ENCODE measurements around the gene ROPN1L. TPM values are rescaled to one million over a fixed set of nuclear protein-coding genes. Genes with fewer than 3 reads are reported as not detected.

The ROPN1L gene
- total and polyA plus RNA-seq, 2 of the 13 experiments (the other 11 are each of a cell fraction or from before 2014, with no cell fraction given) = not detected

DNA sequence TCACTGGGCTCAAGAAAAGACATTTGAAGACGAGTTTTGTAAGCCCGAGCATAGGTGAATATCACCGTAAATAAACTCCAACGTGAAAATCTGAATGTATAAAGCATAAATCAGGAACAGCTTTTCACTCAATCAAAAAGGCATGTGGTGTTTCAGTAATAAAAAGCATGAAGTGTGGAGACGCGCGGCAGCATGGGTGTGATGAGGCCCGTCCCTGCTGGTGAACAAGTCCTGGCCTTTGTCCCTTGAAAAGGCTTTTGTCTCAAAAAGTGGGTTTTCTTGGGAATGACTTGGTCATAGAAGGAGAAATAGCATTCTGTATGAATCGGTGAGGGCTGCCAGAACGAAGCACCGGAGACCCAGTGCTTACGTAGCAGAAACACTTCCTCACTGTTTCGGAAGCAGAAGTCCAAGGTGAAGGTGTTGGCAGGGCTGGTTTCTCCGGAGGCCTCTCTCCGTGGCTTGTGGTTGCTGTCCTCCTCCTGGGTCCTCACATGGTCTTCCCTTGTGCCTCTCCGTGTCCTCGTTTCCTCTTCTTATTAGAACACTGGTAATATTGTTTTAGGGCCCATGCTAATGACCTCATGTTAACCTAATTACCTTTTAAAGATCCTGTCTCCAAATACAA lies 24.9 kb downstream of the ROPN1L start:
- Histone ChIP-seq H3K9me3 (ENCODE audit: low read length) (no peaks in the 10 kb centered on the region), H3K4me1 (ENCODE audit: insufficient read depth, low read length) (peaks cover 10% of the 10 kb centered on the region), H2AFZ (ENCODE audit: low read length) (no peak overlapping the region), H3K79me2 (ENCODE audit: insufficient read depth, low read length) (no peaks in the 10 kb centered on the region), H4K20me1 (ENCODE audit: insufficient read depth, low read length) (no peaks in the 10 kb centered on the region), H3K4me2 (ENCODE audit: low read depth, low read length) (no peak overlapping the region), H3K27ac (ENCODE audit: extremely low read length, insufficient read depth, low read length) (no peak overlapping the region), H3K9ac (ENCODE audit: insufficient read depth, low read depth, low read length) (no peak overlapping the region), H3K4me3 (replicated peaks in 1 of 3; ENCODE audit: insufficient read depth in 1 of 3, low read depth in 2 of 3, low read length in 3 of 3) (no peak overlapping the region), H3K27me3 (ENCODE audit: control insufficient read depth in 1 of 2, insufficient read depth in 2 of 2, low read length in 2 of 2) (peaks cover 1 to 40% of the 10 kb centered on the region in 2 experiments; a peak in 2 of 5 replicates), H3K36me3 (replicated peaks in 1 of 2; ENCODE audit: control insufficient read depth in 1 of 2, insufficient read depth in 2 of 2, low read length in 2 of 2) (no peaks in the 10 kb centered on the region)
- FAIRE-seq = no peak
- BruUV-seq (replicated peaks) = no TSS peak
- WGBS (ENCODE audit: low lambda C conversion rate) = 64% methylated on average over 17 of the region's 17 CpGs
- intact Hi-C loops (cut with micrococcal nuclease; ENCODE audit: unreplicated experiment) (no loop called here), in situ Hi-C loops (cut with HindIII; ENCODE audit: extremely low pct_ligation_motif_present, low pct_unique_long_range_greater_than_20kb) (no loop called here)
- ATAC-seq = no peak
- no peak for DNase-seq (ENCODE audit: low spot score)
- ChIA-PET POLR2A (no interaction called here), CTCF (ENCODE audit: low intra/inter-chr PET ratio, low total read pairs) (no interaction called here)
- no peak for TF ChIP-seq RFX5 (IDR thresholded peaks at IDR 0.05; ENCODE audit: low read depth, low read length)
- TF ChIP-seq, protein P1, sequence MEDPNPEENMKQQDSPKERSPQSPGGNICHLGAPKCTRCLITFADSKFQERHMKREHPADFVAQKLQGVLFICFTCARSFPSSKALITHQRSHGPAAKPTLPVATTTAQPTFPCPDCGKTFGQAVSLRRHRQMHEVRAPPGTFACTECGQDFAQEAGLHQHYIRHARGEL (CRISPR knock-in tag; IDR thresholded peaks at IDR 0.05) = no peak
- TF ChIP-seq NFKBIZ (CRISPR knock-in tag; IDR thresholded peaks at IDR 0.05) = no peak
- TF ChIP-seq ZNF615 (CRISPR knock-in tag; IDR thresholded peaks at IDR 0.05; ENCODE audit: borderline replicate concordance) = no peak
- TF ChIP-seq MTF1 (CRISPR knock-in tag; IDR thresholded peaks at IDR 0.05) = no peak
- TF ChIP-seq RFX3 (CRISPR knock-in tag; IDR thresholded peaks at IDR 0.05) = no peak
- TF ChIP-seq SYNCRIP (IDR thresholded peaks at IDR 0.05; ENCODE audit: insufficient read depth, low read depth, low read length) = no peak
- TF ChIP-seq CENPX (CRISPR knock-in tag; IDR thresholded peaks at IDR 0.05) = no peak
- no peak for TF ChIP-seq GFI1 (CRISPR knock-in tag; IDR thresholded peaks at IDR 0.05; ENCODE audit: borderline replicate concordance)
- TF ChIP-seq TBX2 (CRISPR knock-in tag; IDR thresholded peaks at IDR 0.05; ENCODE audit: borderline replicate concordance) = no peak
- TF ChIP-seq PLRG1 (conservative IDR thresholded peaks at IDR 0.05) = no peak
- TF ChIP-seq POLR2G (IDR thresholded peaks at IDR 0.05; ENCODE audit: low read depth, low read length) = no peak
